Tibial nerve (tissue), 4 donors: Measurements from ENCODE around the gene TPD52L1.

Source experiments
- EP300 ChIP-seq, 2 donors: sonication (generic); formaldehyde crosslinking; IDR thresholded peaks; one replicate each; pipeline ENCODE4 v1.6.1; 2017; ENCODE audit warnings: antibody characterized with exemption in 2 of 2, mild to moderate bottlenecking in 1 of 2
- POLR2A ChIP-seq, 2 donors: fragments of 450-650 bp; IDR thresholded peaks; one replicate each; pipeline ENCODE4 v1.6.1; 2017; ENCODE audit warnings: antibody characterized with exemption in 2 of 2, mild to moderate bottlenecking in 2 of 2, moderate library complexity in 2 of 2
- TF ChIP-seq, protein P1 (sequence below), 5 experiments: fragments of 200-600 bp in 3 of 5; fragments of 450-650 bp in 2 of 5; sonication (generic) in 3 of 5; IDR thresholded peaks; one replicate each; pipeline ENCODE4 v1.5.1; 2016 to 2019; ENCODE audit warnings: antibody characterized with exemption in 5 of 5, mild to moderate bottlenecking in 3 of 5, moderate library complexity in 2 of 5

DNA sequence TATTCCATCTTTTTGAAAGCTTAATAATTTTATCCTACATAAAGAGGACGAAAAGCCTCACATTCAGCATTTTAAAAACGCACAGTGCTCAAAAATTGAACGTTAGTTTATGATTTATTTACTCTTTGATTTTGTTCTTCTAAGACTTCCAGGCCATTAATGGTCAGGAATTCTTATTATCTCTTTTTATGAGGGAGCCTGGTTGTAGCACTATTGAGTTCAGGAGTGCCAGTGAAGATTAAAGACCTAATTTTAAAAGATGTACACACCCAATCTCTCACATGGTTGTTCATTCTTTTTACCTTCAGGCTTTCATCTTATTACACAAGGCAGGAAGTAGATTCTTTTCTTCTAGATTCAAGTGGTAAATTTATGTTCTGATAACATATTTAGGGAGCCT is 79.6 kb downstream of the TPD52L1 start:
- TF ChIP-seq, protein P1, sequence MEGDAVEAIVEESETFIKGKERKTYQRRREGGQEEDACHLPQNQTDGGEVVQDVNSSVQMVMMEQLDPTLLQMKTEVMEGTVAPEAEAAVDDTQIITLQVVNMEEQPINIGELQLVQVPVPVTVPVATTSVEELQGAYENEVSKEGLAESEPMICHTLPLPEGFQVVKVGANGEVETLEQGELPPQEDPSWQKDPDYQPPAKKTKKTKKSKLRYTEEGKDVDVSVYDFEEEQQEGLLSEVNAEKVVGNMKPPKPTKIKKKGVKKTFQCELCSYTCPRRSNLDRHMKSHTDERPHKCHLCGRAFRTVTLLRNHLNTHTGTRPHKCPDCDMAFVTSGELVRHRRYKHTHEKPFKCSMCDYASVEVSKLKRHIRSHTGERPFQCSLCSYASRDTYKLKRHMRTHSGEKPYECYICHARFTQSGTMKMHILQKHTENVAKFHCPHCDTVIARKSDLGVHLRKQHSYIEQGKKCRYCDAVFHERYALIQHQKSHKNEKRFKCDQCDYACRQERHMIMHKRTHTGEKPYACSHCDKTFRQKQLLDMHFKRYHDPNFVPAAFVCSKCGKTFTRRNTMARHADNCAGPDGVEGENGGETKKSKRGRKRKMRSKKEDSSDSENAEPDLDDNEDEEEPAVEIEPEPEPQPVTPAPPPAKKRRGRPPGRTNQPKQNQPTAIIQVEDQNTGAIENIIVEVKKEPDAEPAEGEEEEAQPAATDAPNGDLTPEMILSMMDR (IDR thresholded peaks at IDR 0.05), result no peak
- TF ChIP-seq POLR2A (IDR thresholded peaks at IDR 0.05), result no peak
- no peak for TF ChIP-seq EP300 (IDR thresholded peaks at IDR 0.05)
